Hematopoietic multipotent progenitor cell treated with erythropoietin and hydrocortisone succinate and interleukin-3 and kit ligand, for 4 days (in vitro differentiated cells): Measurements from ENCODE around the gene DDOST.

Source experiments
- DNase-seq: peaks from one replicate; pipeline ENCODE4 v3.0.0-alpha.2; 2015

DDOST gene

GRCh38 chr1:20658166-20658915 is 2.8 kb downstream of the DDOST start:
- no peak for DNase-seq

DNA sequence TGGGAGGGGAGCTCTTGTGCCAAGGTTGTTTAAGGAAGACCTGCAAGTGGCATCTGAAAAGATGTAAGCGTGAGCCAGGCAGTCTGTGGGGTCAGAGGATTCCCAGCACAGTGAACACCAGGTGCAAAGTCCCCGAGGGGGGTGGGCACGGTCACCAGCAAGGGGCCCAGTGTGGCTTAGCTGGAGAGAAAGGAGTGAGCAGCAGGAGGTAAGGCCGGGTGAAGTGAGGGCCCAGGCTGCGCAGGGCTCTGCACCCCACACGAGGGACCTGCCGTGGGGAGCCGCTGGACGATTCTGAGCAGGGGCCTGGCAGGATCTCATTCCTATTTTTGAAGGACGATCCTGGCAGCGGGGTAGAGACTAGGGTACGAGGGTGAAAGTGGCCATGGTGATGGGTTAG is 4.1 kb downstream of the DDOST start:
- no peak for DNase-seq

GRCh38 chr1:20654104-20654690 is 7.0 kb downstream of the DDOST start:
- DNase-seq, result no peak

DNA sequence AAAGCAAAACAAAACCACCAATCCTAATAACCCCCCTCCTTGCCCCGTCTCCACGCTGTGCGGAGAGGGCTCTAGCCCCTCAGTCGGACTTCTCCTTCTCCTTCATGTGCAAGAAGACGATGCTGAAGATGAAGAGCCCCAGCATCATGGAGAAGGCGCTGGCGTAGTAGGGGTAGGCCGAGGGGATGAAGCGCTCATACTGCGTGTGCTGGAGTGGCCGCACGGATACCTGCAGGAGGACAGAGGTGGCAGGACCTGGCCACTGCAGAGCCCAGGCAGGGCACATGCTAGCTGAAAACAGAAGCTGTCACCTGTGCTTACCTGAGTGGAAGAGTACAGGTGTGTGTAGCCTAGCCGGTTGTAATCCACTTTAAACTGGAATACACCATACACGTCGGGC is 8.9 kb downstream of the DDOST start:
- DNase-seq, result no peak

DNA sequence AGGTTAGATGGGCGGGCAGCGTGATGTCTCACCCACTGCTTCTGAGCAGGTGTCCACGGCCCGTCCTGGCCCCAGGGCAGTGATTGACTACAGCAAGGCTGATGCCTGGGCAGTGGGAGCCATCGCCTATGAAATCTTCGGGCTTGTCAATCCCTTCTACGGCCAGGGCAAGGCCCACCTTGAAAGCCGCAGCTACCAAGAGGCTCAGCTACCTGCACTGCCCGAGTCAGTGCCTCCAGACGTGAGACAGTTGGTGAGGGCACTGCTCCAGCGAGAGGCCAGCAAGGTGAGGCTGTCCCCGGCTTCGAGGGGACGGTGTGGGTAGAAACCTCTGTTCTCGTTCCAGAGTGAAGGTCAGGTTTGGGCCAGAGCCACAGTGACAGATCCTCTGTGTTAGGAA is 12.2 kb downstream of the DDOST start:
- no peak for DNase-seq

- DNase-seq, result no peak
Measured at GRCh38 chr1:20648438-20648837, 12.7 kb downstream of the DDOST start.

- DNase-seq, result no peak
Measured at GRCh38 chr1:20645414-20645813, 15.8 kb downstream of the DDOST start.

GRCh38 chr1:20644416-20644815 is 16.8 kb downstream of the DDOST start:
- no peak for DNase-seq

GRCh38 chr1:20643080-20643479 is 18.1 kb downstream of the DDOST start:
- no peak for DNase-seq

DNA sequence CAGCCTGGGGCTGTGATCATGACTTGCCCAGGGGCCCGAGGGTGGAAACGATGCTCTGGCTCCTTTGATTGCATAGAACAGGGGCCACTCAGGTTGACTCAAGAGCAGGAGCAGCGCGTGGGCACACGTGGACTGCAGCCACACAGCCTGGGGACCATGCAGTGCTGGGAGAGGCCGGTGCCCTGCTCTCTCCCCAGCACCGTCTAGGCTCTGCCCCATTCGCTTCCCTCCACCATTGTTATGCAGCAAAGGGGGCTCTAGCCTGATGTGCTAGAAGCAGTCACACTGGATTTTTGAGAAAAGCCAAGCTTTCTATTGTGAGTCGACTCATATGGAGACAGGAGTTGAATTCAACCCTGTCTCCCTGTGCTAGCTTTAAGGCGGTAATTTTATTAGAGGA is 19.2 kb downstream of the DDOST start:
- DNase-seq, result no peak

DNA sequence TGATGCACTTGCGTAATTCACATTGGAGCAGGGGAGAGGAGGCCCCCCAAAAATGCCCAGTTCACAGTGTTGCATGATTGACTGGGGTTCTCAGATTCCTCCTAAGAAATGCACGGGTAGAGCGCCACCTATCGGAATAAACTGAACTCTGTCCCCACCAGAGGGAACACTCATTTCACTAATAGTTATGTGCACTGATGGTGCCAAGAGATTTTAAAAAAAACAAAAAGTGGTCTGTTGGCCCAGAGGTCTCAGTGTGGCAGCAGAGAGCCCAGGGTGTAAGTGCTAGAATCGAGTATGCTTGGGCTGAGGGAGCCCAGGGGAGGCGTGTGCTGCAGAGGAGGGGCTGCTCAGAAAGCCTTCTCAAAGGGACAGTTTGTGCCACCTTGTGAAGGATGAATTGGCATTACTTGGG is 21.0 kb downstream of the DDOST start:
- DNase-seq, result peak; percentile 82

DNA sequence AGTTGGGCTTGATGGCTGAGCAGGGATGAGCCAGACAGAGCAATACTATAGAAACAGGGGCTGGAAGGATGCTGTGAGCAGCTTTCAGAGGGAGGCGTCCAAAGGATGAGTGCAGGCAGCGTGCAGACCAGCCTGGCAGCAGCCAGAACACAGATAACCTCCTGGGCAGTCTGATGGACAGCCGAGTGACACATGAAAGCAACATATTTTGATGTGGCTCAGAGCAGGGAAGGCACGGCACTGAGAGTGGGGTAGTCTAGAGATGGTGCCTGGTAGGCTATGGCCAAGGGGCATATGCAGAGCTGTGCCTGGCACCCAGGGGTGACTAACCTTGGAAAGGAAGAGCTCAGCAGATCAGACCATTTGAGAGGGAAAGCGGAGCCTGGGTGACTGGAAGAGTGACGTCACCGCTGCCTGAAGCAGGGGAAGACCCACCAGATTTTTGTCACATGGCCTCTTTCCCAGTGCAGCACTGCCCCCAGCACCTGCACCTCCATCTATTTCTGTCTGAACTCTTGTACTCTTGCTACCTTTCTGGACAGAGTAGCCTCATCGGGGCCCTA is 24.3 kb downstream of the DDOST start:
- DNase-seq, result no peak

GRCh38 chr1:20634594-20635084 is 26.5 kb downstream of the DDOST start:
- peak; percentile 83 for DNase-seq

DNA sequence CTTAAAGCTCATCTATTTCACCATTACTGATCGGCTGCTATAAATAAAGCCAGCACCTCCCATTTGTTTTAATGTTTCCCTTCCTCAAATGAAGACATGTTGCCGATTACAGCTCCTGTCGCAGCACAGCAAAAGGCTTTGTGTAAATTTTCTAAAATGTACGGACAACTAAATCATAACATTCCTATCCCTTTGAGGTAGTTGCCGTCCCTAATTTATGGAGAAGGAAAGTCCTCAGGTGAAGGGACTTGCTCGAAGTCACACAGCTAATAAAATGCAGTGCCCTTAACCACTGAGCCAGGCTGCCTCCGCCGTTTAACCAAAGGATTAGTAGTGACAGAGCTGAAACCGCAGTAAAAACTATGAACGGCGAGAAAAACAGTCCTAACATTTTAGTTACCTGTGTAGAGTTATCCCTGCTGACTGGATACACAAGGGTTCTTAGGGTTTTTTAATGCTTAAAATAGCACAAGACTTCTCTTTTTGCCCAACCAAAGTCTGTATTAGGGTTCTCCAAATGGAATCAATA is 27.0 kb downstream of the DDOST start:
- no peak for DNase-seq

DNA sequence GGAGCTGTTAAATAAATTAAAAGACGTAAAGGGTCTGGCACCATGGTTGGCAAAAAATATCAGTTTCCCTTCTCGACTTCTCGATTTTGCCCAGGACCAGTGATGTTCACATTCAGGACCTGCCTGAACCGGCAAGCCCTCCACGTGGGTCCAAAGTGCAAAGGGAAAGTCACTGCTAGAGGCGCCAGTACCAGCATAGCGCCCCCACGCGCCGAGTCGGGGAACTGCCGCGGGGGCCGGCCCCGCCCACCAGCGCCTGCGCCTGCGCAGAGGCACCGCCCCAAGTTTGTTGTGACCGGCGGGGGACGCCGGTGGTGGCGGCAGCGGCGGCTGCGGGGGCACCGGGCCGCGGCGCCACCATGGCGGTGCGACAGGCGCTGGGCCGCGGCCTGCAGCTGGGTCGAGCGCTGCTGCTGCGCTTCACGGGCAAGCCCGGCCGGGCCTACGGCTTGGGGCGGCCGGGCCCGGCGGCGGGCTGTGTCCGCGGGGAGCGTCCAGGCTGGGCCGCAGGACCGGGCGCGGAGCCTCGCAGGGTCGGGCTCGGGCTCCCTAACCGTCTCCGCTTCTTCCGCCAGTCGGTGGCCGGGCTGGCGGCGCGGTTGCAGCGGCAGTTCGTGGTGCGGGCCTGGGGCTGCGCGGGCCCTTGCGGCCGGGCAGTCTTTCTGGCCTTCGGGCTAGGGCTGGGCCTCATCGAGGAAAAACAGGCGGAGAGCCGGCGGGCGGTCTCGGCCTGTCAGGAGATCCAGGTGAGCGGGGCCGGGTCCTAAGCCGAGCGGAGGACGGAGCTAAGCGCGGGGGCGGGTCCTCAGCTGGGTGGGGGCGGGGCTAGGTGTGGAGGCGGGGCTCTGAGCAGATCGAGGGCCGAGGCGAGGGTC is 27.7 kb downstream of the DDOST start, which contains the start of gene PINK1:
TSS of gene PINK1 (plus strand) at position 269 of the 875 bp plus-strand sequence. CDS start at position 360, 91 bp downstream.
- peak; percentile 87 for DNase-seq

- no peak for DNase-seq
Measured at GRCh38 chr1:20632386-20632785, 28.8 kb downstream of the DDOST start.

DNA sequence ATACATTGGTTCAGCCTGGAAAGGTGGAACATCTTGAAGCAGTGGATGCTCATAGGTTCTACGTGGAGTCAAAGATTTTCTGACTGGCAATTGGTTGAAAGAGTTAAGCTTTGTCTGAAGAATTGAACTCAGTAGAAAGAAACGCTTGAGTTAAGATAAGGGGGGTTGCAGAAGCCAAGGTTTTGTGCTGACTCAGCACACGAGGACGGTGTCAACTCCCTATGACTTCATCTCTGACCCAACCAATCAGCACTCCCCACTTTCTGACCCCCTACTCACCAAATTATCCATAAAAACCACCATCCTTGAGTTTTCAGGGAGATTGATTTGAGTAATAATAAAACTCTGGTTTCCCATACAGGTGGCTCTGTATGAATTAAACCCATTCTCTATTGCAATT is 30.4 kb downstream of the DDOST start:
- DNase-seq, result no peak

- DNase-seq, result no peak
Measured at GRCh38 chr1:20626524-20626923, 34.6 kb downstream of the DDOST start.

DNA sequence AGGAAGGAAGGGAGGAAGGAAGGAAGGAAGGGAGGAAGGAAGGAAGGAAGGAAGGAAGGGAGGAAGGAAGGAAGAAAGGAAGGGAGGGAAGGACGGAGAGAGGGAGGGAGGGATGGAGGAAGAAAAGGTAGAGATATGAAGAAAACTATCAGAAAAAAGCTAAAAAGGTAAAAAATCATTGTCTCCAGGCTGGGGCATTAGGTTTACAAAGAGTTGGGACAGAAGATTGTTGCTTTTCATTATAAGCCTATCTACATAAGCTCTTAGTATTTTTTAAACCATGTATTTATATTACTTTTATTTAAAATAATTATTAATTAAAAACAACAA is 35.1 kb downstream of the DDOST start:
- DNase-seq, result no peak

DNA sequence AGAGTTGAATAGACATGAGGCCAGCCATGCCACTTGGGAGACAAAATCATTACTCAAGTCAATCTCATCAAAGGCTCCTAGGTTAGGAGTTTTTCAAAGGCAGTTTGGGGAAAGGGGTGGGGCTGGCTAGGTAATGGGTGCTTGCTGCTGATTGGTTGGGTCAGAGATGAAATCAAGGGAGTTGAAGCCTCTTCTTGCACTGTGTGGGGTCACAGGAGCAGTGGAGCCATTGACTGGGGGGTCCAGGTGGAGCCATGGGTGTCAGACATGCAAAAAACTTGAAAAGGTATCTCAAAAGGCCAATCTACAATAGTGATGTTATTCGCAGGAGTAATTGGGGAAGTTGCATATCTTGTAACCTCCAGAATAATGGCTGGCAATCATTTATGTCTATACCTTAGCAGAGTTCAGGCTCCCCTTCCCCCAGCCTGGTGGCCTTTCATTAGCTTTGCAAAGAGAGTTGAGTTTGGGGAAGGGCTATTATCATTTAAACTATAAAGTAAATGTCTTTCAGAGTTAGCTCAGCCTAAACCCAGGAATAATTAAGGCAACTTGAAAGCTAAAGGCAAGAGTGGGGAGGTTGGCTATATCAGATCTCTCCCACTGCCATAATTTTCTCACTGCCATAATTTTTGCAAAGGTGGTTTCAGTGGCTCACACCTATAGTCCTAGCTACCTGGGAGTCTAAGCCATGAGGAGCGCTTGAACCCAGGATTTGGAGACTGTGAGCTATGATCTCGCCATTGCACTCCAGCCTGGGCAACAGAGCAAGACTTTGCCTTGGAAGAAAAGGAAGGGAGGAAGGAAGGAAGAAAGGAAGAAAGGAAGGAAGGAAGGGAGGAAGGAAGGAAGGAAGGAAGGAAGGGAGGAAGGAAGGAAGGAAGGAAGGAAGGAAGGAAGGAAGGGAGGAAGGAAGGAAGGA is 35.7 kb downstream of the DDOST start:
- DNase-seq, result peak; percentile 10

GRCh38 chr1:20624709-20625108 is 36.5 kb downstream of the DDOST start:
- no peak for DNase-seq

- no peak for DNase-seq
Measured at GRCh38 chr1:20621012-20621411, 40.2 kb downstream of the DDOST start.
